Activated CD4-positive, alpha-beta T cell treated with anti-CD3 and anti-CD28 coated beads, Interleukin-2, amount 50 U/mL, for 4 hours (primary cell): ENCODE data around the gene RAB3C.

ENCODE experiments used
- DNase-seq, 2 experiments: peaks; one replicate each; pipeline ENCODE4 v3.0.0-alpha.2; 2020

The RAB3C gene

DNA sequence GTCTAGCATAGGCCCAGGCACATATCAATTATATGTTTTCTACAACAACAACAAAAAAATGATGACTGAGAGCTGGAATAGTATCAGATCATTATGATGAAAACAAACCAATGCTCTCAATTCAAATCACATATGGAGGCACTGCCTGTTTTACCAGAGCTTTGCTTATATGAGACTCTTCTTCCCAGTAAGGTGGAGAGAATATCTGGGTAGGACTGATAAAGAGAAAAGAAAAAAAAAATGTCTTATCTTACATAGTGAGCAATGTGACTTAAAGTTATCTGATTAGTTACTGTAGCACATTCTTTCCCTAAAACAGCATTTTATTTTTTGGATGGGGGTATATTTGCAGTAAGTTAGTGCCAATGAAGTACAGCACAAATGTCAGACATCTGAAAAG is 154.8 kb downstream of the RAB3C start:
- no peak for DNase-seq

GRCh38 chr5:58738336-58738735 is 155.5 kb downstream of the RAB3C start:
- DNase-seq, result no peak

- no peak for DNase-seq
These were observed 156.2 kb downstream of the RAB3C start for GRCh38 chr5:58739051-58739450.

GRCh38 chr5:58740956-58741355 is 158.1 kb downstream of the RAB3C start:
- DNase-seq, result no peak

GRCh38 chr5:58745350-58745749 is 162.5 kb downstream of the RAB3C start:
- DNase-seq, result no peak

- no peak for DNase-seq
These were observed 163.4 kb downstream of the RAB3C start for GRCh38 chr5:58746321-58746720.

GRCh38 chr5:58750036-58750435 is 167.2 kb downstream of the RAB3C start:
- DNase-seq, result no peak

DNA sequence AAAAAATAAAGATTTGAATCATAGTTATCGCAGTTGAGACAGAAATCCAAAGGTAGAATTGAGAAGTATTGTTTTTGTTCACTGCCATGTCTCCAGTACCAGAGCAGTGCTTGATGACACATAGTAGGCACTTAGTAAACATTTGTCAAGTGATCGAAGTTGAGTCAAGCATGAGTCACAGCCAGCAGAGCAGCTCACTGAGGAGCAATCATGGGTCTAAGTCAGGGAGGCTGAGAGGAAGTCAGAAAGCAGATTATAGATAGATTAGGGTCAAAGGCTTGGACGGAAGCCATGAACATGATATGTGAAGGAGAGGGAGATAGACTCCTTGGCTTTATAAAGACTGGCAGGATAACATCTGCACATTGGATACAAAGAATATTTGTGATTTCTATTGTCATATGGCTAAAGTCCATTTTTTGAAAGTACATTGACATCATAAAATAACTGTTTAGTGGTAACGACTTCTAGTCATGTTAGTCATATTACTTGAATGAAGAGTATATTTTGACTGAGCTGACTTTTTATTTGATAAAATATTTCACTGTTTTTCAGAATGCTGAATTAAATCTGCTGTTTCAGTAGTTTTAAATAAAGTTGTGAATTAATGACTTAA is 168.5 kb downstream of the RAB3C start:
- no peak for DNase-seq

GRCh38 chr5:58752104-58752503 is 169.2 kb downstream of the RAB3C start:
- DNase-seq, result no peak

- no peak for DNase-seq
These were observed 170.6 kb downstream of the RAB3C start for GRCh38 chr5:58753446-58753845.

DNA sequence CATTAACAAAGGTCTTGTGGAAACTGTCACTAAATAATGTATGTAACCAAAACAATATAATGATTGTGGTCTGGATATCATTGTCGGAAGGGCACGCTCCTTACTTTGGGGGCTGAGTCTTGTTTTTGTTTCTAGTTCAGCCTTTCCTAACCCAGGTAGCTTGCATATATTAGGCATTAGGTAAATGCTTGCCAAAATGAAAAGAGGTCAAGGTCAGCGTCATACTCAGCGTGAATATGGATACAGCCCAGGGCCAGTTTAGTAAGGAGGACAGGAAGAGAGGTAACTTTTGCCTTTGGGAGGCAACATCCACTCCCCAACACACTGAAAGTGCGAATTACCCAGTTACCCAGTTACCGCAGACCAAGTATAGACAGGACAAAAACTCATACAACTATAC is 171.4 kb downstream of the RAB3C start:
- no peak for DNase-seq

GRCh38 chr5:58755397-58755796 is 172.5 kb downstream of the RAB3C start:
- no peak for DNase-seq

DNA sequence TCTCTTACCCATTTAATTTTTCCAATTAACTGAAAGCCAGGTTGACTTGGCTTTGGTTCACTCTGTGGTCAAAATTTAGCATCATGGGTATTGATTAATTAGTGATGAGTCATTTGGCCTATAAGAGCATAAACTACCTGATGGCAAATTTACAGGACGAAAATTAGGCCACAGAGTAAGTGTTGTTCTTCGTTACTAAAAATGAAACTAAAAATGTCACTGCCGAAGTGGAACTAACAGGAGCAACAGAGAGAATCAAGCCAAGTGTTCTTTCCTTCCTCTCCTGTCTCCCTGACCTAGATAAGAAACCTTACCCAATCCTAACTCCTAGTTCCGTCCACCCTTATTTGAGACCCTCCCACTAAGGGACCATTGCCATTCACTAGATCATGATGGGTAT is 176.9 kb downstream of the RAB3C start:
- no peak for DNase-seq

- no peak for DNase-seq
These were observed 177.3 kb downstream of the RAB3C start for GRCh38 chr5:58760222-58760621.

- no peak for DNase-seq
These were observed 178.5 kb downstream of the RAB3C start for GRCh38 chr5:58761407-58761806.

DNA sequence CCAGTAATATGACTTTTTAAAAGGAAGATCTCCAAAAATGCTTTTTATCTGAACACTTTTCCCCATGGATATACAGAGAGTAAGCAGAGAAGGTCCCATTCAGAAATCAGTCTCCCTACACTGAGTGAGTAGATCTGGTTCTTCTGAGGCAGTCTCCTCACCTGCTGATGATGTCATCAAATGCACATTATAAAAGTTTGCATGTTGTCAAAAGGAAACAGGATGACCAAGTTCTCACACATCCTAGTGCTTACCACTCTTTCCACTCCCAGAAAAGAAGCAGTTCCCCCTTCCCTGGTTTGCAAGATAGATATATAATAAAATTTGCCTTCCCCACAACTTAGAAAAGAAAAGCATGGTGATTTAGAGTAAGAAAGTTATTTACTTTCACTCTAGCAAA is 180.5 kb downstream of the RAB3C start:
- no peak for DNase-seq

DNA sequence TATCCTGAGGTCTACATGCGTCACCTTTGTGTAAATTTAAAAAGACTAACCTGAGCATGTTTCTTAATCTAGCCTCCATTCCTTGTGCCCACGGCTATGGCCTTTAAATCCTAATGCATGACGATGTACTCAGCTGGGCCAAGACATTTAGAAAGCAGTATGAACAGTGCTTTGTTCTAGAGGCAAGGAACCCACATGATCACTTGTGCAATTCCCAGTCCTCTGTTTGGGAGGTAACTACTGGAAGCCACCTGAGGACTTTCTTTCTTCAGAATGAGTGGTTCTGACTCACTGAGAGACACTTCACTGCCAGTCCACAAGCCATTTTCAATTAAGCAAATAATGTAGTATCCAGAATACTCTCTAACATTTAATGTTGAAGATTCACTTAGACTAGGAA is 181.3 kb downstream of the RAB3C start:
- DNase-seq, result no peak

DNA sequence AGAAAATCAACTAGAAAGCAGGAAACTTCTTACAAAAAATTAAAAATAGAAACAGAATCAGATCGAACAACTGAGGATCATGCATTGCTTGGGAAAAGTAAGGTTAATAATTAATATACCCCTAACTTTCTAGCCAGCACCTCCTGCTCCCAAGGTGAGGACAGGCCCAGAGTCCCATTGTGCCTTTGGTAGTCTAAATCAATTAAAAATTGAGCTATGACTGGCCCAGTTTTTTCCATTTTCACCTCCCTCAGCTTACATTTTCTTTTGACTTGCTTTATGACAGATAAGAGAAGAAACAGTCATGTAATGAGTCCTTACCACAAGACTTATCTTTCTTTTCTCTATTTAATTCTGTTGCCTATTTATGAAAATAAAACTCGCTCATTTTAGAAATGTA is 182.2 kb downstream of the RAB3C start:
- DNase-seq, result no peak

DNA sequence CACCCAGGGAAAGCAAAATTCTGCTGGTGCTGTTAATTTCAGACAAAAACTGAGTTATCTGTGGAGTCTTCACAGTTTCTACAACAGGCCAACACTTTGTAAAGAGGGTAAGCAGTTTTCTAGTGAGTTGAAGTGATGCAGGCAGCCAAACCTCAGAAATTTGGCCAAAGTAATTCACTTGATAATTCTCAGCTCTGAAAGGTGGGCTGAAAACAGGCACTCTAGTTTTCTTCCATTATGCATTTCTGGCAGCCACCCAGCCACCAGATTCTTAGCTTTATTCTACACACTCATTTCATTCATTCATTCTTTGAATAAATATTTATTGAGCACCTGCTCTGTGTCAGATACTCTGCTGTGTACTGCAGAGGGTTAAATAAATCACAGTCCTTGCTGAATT is 184.2 kb downstream of the RAB3C start:
- no peak for DNase-seq

DNA sequence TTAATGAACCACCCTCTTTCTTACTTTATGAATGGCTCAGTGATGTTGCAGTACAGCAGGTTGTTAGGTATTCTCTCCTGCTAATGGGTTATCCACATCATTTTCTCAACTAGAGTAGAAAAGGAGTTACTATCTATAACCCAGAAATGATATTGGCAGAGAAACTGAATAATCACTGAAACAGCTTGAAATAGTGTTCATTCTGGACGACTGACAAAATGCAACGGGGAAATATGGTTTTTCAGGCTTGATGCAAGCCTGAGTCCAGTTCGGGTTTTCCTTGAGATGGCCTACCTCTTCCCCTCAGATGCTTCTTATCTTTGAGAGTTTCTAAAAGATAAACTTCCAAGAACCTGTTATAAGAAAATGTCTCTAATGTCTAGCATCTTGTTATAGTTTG is 187.3 kb downstream of the RAB3C start:
- no peak for DNase-seq

DNA sequence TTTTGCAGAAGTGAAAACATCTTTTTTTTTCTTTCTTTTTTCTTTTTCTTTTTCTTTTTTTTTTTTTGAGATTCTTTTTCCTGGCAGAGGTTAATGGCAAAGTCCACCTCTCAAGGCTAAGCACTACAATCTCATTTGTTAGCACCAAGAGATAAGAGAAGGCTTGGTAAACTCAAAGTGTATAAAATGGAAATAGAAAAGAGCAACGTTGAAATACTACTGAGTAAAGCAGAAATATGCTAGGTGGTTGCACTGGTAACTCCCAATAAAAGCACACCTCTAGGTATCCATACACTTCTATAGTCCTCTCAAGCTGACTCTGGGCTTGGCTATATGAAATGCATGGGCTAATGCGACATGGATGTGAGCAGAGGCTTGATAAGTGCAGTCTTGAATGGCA is 188.9 kb downstream of the RAB3C start:
- DNase-seq, result no peak

- DNase-seq, result no peak
These were observed 191.0 kb downstream of the RAB3C start for GRCh38 chr5:58773744-58774441.

DNA sequence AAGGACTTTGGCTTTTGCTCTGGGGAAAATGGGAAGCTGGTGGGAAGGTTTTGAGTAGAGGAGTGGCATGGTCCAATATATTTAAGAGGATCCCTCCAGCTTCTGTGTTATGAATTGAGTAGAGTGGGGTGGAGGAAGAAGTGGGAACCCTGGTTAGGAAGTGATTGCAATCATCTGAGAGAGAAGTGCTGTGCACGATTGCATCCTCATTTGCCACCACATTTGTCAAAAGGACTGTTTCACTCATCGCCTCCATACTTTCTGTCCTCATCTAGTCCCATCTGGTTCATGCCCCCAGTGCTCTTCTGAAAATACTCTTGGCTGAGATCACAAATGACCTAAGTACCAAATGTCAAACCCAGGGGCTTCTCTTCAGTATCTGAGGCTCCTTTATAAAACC is 192.1 kb downstream of the RAB3C start:
- no peak for DNase-seq

GRCh38 chr5:58775701-58776262 is 192.9 kb downstream of the RAB3C start:
- no peak for DNase-seq

DNA sequence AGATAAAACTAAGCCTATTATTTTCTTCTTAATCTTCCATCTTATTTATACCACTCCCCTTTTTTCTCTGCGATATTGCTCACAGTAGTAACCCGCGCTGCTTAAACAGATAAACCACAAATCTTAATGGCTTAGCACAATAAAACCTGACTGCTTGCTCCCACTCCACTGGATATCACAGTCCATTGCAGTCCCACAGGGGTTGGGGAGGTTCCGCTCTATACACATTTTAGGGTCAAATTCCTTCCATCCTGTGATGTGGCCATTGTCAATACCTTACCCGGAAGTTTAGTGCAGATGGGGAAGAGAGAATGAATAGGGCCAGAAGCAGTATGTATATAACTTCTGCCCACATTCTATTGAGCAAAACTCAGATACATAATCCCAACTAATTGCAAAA is 193.7 kb downstream of the RAB3C start:
- no peak for DNase-seq
